HG02885 (cell line): ENCODE data around the gene NPNT.

Experiments used
- ATAC-seq: cut with Tn5 transposase; IDR thresholded peaks from one replicate; pipeline ENCODE4 v1.9.1; 2021; ENCODE audit warnings: mild to moderate bottlenecking; ENCODE audit not compliant: unreplicated experiment, poor library complexity

The NPNT gene

DNA sequence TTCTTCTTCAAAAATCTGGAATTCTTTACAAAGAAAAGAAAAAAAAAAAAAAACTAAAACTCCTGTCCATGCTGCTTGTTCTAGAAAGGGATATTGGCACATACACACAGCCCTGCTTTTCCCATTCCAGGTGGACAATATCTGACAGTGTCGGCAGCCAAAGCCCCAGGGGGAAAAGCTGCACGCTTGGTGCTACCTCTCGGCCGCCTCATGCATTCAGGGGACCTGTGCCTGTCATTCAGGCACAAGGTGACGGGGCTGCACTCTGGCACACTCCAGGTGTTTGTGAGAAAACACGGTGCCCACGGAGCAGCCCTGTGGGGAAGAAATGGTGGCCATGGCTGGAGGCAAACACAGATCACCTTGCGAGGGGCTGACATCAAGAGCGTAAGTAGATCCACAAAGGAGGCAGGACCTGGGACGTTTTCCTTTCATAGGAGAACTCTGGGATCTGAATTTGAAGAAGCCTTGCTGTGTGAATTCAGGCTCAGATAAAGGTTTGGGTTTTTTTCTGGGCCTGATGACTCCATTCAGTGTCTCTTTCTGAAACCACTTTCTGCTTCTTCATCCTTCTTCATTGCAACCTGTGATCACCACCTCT is 71.9 kb downstream of the NPNT start:
- no peak for ATAC-seq

DNA sequence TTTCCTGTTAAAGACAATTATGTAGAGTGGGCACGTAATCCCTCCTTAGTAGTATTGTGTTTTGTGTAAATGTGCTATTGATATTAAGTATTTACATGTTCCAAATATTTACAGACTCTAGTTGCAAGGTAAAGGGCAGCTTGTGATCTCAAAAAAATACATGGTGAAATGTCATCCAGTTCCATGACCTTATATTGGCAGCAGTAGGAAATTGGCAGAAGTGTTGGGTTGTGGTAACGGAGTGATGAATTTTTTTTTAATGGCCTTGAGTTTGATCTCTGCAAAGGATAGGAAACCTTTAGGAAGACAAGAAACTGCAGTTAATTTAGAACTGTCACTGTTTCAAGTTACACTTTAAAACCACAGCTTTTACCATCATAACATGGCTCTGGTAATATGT is 74.3 kb downstream of the NPNT start:
- ATAC-seq: no peak

DNA sequence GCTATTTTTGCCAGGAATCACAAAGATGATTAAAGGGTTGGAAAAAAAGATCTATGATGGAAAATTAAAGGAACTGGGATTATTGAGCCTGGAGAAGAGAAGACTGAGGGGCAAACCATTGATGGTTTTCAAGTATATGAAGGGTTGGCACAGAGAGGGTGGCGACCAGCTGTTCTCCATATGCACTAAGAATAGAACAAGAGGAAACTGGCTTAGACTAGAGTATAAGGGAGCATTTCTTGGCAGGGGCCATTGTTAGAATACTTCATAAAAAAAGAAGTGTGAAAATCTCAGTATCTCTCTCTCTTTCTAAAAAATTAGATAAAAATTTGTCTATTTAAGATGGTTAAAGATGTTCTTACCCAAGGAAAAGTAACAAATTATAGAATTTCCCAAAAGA is 75.1 kb downstream of the NPNT start:
- ATAC-seq: no peak

DNA sequence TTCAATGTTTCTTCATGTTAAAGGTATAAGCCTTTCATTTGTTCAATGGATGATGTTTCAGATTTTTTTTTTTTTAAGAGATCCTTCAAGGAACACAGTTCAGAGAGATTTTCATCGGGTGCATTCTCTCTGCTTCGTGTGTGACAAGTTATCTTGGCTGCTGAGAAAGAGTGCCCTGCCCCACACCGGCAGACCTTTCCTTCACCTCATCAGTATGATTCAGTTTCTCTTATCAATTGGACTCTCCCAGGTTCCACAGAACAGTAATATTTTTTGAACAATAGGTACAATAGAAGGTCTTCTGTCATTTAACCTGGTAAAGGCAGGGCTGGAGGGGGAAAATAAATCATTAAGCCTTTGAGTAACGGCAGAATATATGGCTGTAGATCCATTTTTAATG is 75.8 kb downstream of the NPNT start:
- ATAC-seq: no peak

DNA sequence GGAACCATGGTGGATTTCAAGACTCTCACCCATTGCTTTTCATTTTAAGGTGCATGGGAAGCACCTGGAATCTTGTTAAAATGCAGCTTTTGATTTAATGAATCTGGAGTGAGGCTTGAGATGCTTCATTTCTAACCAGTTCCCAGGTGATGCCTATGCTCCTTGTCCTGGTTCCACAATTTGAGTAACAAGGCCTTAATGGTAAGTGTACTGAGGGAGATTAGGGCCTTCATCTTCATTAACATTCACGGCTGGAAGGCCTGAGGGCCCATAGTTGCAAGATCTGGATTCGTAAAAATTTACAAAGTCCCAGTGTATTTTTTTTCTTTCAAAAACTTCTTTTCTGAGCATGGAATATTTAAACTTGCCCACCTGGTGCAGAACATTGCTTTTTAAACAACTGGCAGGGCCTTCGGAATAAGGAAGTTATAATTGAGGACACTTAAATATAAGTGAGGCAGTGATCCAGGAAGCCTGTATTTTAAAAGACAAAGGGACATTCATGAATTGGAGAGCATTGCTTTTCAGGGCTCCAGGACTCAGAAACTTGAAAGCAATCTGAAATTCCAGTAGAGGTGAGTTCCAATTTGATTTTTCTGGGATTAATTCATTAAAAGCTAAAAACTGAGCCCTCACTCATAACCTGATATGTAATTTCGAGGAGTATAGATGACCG is 77.8 kb downstream of the NPNT start:
- no peak for ATAC-seq

DNA sequence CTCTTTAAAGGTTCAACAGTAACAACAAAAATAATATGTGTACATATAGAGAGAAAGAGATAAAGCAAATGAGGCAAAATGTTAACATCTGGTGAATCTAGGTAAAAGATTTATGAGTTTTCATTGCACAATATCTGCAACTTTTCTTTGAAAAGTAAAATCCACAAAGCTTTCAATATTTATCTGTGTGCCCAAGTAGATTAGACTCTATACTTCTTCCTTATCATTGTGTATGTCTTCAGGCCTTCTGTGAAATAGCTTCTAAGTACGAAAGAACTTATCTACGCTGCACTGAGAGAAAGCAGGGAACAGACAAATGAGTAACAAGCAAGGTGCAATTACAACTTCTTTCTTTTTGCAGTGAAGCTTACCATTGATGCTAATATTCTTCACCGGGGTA is 81.6 kb downstream of the NPNT start:
- no peak for ATAC-seq

DNA sequence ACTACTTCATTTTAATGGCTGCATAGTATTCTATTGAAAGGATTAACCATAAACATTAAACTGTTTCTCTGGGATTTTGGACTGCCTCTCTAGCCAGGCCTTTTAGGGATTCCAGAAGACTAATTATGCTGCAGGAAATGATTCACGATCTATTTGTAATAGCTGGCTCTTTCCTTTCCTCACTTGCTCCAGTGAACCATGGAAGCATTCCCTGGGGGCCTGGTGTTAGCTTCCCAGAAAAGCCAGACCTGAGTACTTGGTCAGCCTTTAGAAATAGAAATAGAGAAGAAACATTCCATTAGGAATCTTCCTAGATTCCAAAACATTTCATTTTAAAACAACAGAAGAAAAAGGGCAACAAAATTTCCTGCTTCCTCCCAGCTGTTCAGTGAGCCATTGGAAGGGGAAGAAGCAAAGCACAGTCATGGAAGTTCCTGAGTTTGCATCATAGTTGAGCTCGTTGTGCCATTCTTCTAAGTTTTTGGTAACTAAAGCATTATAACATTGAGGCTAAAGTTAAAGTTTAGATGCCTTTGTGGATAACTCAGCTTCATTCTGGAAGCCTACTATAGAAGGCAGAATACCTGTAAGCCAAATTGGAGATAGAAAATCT is 83.5 kb downstream of the NPNT start:
- ATAC-seq: no peak

DNA sequence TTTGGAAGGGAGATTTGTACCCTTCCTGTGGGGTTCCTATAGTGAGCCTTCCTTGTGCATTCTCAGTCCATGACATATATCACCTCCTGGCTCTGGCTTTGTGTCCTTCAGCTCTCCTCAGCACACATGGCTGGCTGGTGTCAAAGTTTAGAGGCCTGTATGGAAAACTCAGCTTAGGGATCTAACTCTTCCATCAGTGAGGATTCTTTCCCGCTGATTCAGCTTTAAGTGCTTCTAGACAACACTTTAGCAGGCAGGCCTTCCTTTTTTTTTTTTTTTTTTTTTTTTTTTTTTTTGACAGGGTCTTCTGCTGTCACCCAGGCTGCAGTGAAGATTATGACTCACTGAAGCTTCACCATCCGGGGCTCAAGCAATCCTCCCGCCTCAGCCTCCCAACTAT is 84.2 kb downstream of the NPNT start:
- no peak for ATAC-seq

DNA sequence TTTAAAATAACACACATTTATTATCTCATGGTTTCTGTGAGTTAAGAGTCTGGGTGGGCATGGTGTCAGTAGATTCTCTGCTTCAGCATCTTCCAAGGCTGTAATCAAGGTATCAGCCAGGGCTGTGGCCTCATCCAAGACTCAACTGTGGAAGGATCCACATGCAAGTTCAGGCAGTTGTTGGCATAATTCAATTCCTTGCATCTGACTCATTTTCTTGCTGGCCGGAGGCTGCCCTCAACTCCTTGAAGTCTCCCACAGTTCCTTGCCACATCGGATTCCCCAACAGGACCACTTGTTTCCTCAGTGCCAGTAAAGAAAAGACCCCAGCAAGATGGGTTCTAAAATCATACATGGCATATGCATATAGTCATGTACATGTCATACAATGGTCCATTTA is 93.4 kb downstream of the NPNT start:
- ATAC-seq: no peak

DNA sequence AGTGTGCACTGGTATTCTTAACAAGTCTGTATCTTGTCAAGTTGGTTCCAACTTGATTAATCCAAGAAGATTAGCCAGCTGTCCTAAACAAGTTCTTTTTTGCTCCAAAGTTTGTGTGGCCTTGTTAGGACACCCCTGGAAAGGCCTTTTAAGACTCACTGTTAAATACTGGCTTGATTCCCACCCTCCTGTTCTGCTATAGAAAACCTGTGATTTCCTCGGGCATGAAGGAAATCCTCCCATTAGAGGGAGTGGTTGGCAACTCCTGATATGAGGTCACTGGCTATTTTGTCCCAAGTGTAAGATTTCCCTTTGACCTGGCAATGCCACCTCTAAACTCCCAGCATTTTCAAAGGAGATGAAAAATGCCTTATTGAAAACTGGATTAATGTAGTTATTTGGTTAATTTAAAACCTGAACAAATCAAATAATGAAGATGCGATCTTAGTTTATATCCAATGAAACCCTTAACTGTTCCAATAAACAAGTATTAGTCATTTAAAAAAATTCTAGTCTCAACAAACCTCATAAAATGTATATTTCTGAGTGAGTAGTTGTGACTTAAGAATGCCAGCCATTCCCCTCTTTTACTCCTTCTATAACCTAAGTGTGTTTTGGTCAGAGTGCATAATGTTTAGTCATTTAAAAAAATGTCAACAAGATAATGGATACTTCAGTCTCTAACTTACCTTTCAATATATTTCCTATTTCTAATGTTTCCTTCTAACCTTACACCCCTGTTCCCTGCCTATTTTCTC is 94.4 kb downstream of the NPNT start:
- no peak for ATAC-seq

DNA sequence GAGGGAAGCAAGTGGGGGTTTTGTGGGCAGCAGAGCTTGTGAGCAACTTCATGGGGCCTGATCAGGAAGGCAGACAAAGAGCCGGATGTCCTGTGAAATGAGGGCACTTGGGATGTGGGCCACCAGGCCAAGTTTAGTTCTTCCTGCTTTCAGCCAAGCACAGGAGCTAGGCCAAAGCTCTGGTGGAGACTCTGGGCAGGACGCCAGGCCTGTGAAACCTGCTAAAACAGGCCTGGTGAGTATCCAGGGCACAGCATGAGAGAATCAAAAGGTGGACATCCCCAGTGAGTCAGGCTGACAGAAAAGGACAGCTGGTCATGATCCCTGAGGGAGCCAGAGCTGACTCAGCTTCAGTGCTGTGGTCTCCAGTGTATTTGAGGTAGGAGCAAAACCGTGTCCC is 95.7 kb downstream of the NPNT start:
- no peak for ATAC-seq

DNA sequence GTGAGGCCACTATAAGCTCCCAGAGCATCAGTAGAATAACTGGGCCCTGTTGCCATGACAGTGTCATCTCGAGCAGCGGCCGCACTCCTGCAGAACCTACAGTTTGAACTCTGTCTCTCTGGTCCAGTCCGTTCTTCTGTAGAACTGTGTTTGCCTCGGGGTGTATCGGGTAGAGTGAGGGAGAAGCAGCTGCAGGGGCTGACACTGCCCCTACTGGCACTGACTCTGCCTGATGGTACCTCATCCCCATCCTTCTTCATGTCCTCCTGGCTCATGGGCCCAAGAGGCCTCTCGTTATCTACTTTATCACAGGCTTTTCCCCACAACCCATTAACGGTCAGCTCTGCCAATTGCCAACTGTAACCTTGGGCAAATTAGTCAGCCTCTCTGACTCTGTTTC is 96.5 kb downstream of the NPNT start:
- no peak for ATAC-seq

DNA sequence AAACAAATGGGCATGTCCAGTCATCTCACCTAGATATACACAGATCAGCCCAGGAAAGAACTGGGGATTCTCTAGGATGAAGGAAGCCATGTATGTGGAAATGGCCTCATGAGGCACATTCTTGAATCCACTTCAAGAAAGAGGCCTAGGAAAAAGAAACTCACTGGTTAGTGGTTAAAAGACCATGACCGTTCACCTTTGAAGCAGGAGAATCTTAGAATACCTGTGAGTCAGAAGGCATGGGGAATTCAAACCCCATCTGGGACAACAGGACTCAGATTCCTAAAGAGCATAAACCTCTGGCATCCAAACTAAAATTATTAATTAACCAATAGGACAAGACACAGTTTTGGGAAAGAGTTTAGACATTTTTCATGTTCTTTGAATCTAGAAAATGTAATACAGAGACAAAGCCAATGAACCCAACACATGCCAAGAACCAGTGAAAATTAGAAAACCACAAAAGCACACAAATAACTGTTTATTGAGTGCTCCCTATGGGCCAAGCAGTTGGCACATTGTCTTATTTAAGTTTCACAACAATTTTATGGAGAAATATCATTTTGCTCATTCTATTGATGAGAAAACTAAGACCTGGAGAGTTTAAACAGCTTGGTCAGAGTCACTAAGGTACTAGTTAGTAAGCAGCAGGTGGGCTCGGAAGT is 97.5 kb downstream of the NPNT start:
- ATAC-seq: no peak

DNA sequence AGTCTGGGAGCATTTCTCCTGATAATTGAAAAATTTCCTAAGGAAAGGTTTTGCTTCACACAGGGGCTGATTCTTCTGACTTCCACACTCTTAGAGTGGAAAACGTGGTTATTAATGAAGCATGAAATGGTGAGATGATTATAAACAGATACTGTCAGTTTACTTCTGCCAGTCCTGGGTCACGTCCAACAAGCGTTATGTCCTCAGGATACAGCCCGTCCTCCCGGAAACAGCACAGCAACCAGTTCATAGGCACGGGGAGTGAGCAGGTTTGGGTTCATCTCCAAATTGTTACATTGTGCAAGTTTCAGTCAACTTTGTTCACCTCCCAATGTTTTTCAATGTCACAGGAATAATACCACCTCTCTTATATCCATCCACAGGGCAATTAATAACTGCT is 98.8 kb downstream of the NPNT start:
- no peak for ATAC-seq

DNA sequence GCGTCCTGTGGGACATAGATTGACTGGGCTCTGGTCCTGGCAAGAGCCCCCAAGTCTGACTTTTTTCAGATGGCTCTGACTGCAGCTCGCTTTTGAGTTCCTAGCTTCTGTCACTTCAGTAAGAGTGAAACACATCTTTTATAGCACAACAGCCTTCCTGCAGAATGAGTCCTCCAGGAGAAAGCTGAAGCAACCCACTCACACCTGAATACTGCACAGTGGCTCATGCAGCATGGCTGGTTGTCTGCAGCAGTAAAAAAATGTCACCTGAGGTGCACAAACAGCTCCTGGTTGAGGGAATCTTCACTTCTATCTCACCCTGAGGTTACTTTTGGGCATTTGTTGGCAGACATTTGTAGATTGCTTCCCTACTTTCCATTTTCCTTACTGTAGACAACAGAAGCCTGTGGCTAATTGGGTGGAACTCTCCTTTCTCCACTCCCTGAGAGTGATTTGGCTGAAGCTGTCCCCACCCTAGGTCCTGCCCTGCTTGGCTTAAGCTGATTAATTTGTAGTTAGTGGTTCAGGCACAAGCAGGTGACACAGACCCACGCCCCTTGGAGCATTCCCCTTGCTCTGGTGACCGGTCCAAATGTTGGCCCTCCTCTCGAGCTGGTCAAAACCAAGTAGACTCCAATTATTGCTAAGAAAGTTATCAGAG is 99.7 kb downstream of the NPNT start:
- ATAC-seq: no peak

DNA sequence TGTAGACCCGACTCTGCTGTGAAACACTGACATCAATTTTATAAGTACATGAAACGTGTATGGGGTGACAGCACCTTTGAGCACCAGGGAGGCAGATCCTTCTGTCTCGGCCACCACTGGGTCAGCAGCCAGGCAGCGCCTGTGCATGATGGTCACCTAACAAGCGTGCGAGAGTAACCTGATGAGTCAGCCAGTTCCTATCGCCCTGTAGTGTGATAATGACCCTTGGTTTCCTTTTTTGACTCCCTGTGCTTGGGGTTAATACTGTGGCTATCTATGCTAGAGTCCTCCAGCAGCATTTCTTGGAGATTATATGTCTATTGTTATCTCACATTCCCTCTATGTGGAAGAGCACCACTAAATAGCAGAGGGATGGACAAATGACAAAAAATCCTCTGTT is 101.6 kb downstream of the NPNT start:
- ATAC-seq: no peak

DNA sequence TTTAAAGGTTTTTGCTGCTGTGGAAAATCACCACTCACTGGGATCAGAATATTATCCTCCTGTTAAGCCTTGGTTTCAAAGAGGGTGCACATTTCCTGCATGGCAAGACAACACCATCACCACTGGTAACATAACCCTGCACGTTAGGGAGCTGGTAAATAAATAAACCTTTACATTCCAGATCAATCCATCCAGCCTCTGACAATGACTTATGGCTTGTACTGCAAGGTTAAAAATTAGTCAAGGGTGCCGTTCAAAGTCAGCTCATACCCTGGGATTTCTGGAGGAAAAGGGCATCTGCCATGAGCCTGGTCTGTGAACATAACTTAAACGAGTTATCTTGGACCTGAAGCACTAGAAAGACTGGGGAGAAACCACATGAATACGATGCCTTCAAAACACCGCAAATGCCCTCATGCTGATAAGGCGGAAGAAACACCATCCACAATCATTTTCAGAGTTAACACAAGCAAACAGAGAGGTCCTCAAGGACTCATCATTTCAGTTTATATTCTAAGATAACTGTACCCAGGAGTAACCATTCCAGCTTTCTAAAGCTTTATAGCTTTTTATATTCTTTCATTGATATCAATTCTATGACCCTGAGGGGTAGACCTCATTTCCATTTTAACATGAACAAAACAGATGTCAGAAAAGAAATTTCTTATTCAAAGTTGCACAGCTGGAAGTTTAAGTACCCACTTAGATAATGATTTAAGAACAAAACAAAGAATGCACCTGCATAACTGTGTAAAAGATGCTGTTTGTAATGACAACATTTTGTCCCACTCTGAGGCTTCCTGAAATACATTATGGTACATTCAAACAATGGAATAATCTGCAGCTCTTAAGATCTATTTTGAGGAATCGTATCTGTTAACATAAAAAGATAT is 103.1 kb downstream of the NPNT start:
- no peak for ATAC-seq

DNA sequence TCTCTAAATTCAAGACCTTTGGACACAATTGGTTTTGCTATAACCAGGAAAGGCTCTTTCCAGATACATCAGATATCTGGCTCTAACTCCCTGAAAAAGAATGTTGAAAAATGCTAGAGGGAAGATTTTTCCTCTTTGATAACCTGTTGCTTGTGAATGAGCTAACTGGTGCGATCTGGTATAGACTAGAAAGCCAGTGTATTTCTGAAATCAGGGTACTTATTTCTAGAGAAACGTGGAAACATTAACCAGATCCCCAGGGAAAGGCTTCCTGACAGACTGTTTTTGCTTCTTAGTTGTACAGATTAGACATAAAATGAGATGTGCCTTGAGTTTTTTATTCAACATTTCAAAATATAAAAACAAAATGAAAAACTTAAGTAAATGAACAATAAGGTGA is 107.7 kb downstream of the NPNT start:
- ATAC-seq: no peak

DNA sequence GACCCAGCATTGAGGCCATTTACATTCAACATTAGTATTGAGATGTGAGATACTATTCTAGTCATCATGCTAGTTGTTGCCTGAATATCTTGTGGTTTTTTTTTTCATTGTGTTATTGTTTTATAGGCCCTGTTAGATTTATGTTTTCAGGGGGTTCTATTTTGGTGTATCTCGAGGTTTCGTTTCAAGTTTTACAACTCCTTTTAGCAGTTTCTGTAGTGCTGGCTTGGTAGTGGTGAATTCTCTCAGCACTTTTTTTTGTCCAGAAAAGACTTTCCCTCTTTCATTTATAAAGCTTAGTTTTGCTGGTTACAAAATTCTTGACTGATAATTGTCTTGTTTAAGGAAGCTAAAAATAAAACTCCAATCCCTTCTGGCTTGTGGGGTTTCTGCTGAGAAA is 115.5 kb downstream of the NPNT start:
- ATAC-seq: no peak
